Skin epidermis (tissue), 12 donors: Measurements from ENCODE around the gene OVAAL.

Experiments used
- H3K27ac ChIP-seq, 21 experiments: fragments of 200-600 bp; sonication (generic) in 11 of 21; one replicate each; pipeline ENCODE4 v1.5.0; 2020; ENCODE audit warnings: mild to moderate bottlenecking in 3 of 21, inconsistent platforms in 2 of 21, moderate library complexity in 2 of 21
- H3K4me3 ChIP-seq, 7 experiments: fragments of 200-600 bp; sonication (generic) in 2 of 7; one replicate each; pipeline ENCODE4 v1.5.0; 2020; ENCODE audit warnings: inconsistent platforms in 2 of 7, mild to moderate bottlenecking in 2 of 7, moderate library complexity in 1 of 7

OVAAL gene

DNA sequence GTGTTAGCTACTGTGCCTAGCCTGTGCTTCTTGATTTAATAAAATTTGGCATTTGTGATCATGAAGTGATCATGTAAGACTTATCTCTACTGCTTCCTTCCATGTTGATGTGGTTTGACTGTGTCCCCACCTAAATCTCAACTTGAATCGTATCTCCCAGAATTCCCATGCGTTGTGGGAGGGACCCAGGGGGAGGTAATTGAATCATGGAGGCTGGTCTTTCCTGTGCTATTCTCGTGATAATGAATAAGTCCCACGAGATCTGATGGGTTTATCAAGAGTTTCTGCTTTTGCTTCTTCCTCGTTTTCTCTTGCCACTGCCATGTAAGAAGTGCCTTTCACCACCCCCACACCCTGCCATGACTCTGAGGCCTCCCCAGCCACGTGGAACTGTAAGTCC is at the start of gene OVAAL:
OVAAL (plus strand) TSS at position 301 of the 400 bp plus-strand sequence.
- no peak within 1 kb of the TSS for H3K27ac ChIP-seq
- H3K4me3 ChIP-seq, result no peak within 1 kb of the TSS

DNA sequence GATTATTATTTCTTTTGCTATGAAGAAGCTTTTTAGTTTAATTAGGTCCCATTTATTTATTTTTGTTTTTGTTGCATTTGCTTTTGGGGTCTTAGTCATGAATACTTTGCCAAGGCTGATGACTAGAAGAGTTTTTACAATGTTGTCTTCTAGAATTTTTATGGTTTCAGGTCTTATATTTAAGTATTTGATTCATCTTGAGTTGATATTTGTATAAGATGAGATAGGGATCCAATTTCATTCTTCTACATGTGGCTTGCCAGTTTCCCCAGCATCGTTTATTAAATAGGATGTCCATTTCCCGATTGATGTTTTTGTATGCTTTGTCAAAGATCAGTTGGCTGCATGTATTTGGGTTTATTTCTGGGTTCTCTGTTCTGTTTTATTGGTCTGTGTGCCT is 47.9 kb upstream of the OVAAL start:
- no peak overlapping the region for H3K27ac ChIP-seq
- no peak overlapping the region for H3K4me3 ChIP-seq

DNA sequence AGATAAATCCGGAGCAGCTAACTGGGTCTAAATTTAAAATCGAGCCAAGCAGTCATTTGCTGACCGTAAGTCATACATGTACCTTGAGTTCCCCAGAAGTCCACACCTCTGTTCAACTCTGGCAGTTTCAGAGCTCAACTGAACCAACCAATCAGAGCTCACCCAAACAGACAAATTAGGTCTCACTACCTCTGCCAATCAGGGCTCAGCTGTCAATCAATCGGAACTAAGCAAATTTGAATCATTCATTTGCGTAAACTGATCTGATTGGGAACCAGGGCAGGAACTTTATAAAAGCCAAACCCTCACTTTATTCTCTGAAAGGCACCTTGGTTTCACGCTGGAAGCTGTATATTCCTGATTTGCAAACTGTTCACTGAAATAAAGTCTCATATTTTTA is 45.2 kb upstream of the OVAAL start:
- H3K27ac ChIP-seq, result no peak overlapping the region

DNA sequence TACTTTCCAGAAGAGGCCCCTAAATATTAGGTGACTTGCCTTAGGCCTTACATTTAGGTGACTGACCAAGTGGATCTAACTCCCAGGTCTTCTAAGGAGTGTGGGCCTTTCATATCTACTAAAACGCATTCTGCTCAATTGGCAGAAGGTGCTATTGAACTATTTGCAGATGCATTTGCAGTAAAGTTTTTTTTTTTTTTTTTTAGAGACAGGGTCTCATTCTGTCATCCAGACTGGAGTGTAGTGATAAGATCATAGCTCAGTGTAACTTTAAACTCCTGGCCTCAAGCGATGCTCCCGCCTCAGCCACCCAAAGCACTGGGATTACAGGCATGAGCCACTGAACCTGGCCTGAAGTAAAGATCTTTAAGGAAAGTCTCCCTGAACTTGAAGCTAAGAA is 43.4 kb upstream of the OVAAL start:
- no peak overlapping the region for H3K4me3 ChIP-seq
- H3K27ac ChIP-seq, result no peak overlapping the region

More for the DNA sequence above, 45.2 kb upstream of the OVAAL start:
- no peak overlapping the region for H3K4me3 ChIP-seq

DNA sequence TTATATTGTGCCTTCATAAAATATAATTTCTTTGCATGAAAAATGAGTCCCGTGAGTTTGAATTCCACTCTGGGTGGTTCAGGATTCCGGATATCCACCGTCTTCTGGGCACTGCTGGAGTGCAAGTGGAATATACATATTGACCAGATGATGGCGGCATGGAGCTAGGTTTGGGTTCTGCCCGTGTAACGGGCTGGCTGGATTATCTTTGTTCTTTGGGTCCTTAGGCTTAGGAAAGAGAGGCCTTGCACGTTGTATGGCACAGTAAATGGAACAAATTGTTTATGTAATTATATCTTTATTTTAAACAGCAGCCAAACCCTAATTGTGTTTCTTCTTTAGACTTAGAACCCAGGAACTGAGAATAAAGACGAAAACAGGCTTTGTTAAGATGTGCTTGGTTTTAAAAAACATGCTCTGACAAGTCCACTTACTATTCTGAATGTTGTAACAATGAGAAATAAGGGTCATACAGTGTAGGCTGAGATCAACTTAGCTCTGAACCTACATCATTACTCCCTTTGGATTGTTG is 42.8 kb upstream of the OVAAL start:
- peak overlapping the region in 2 of 21 experiments; percentile 3 to 67 for H3K27ac ChIP-seq
- no peak overlapping the region for H3K4me3 ChIP-seq

DNA sequence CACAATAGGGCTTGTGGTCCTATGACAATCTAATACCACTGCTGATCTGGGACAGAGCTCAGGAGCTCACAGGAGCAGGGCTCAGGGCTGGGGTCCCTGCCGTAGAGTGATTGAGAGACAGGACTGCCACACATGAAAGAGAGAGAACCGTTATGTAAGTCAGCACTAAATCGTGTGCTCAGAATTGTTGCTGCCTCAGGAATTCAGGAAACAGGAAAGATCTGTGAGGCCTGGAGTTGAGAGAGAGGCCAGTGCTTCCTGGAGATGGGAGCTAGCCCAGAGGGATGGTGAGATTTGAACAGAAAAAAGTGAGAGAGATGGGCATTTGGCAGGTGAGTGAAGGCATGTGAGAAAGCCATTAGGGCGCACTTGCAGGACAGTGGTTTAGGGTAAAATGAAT is 38.9 kb upstream of the OVAAL start:
- no peak overlapping the region for H3K27ac ChIP-seq
- H3K4me3 ChIP-seq, result no peak overlapping the region

DNA sequence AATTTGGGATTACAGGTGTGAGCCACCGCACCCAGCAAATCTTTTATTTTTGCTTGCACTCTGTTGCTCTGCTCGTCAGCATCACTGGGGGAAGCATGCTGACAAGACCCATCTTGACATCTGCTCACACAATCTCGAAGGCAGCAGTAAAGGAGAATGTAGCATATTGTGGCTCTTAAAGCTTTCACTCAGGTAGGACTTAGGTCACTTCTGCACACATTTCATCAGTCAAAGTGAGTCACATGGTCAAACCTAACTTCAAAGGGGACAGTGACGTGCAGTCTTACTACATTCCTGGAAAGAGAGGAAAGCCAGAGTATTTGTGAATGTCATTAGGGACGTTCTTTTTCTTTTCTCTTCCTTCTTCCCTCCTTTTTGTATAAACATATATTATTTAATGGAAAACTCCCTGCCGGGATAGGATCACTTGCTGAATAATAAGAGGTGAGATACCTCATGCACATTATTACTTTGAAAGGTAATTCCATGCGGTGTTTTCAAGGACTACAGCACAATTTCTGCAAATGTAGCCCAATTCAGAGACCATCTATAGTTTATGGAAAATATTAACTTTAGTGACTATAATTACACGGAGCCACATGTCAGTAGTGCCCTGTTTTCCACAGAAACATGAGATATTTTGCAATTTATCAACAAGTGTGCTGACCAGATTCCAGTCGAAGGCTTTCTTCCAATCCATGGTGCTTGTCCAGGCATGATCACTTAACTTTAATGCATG is 37.1 kb upstream of the OVAAL start:
- Histone ChIP-seq H3K27ac (no peak overlapping the region), H3K4me3 (no peak overlapping the region)

DNA sequence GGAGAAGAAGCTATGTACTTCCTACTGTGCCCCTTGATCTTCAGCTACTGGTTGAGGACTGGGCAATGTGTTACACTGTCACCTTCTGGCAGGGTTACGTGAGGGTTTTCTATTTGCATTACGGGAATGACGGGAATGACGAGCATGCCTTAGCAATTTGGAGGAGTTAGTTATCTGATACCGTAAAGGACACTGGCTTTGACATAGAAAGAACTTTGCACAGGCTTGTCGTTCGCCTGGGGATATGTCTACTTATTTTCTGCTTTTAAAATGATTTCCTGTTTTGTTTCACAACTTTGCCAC is 36.6 kb upstream of the OVAAL start:
- H3K4me3 ChIP-seq, result no peak overlapping the region
- no peak overlapping the region for H3K27ac ChIP-seq

DNA sequence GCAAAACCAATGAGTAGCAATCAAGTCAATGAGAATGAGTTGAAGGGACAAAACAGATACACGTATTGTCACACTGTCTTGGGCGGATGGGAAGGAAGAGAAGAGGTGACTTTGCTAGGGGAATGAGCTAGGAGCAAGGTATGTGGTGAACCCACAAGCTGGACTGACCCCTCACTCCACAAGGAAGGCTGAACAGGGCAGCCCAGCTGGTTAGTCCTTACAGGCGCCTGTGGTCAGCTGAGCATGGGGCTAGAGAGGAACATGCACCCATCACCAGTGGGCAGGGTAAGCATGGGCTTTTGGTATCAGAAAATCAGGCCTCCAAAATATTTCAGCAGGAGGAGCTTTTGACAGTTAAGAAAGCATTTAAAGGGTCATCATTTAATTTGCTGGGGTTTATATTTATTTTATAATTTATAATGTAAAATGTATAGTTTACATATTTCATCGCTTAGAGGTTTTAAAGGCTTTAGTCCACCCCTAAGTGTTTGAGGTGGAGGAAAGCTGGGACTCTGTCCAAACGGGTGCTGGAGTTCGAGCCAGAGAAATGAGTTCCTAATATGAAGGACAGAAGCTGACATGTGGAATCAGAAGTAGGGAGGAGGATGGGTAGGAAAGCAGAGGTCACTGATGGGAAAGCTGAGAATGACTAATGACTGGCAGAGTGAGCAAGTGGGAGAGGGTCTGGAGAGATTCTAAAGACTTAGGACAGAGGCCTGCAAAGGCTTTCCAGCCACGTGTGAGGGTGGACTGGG is 34.4 kb upstream of the OVAAL start:
- H3K4me3 ChIP-seq, result no peak overlapping the region
- no peak overlapping the region for H3K27ac ChIP-seq

DNA sequence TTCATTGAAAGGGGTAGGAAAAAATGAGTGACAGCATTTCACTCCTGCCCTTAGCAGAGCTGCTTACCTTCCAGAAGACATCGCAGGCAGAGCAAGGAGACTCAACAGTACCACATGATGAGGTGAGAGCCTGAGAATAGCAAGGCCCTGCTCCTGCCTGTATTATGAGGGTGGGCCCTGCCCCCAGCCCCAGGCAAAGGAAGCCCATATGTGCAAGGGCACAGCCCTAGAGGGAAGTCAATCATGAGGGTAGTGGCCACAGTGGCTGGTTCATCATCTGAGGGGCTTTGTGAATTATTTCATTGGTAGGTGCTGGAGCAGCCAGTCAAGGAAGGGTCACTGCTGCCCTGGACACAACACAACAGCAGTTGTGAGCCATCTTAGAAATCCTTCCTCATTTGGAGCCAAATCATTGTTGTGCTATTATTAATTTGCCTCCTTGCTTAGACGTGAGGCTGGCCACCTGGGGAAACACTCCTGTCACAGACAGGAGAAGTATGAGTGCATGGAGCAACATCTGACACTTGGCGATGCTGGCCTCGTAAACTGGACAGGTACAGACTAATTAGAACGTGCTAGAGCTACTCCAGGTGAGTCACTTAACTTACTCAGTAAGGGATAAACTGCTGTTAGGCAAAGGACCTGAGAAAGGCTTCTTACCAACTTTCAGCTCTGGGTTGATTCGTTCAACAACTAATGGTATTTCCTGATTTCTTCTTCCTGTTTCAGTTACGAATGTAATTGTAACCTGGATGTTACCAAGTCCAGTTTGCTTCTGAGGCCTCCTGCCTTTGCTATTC is 33.6 kb upstream of the OVAAL start:
- no peak overlapping the region for H3K27ac ChIP-seq

DNA sequence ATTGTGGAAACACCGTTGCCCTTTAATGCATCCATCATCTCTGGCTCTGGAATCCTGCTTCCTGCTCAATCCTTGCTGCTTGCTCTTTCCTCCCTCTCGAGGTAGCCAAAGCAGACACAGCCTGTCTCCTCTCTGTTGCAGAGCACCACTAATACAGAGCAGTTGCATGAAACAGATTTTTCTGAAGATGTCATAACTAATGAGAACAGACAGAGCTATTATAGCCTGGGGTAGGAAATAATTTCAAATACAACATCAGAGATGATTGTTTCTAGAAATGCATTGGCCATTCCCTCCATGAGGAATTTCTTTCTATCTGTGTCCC is 33.1 kb upstream of the OVAAL start:
- Histone ChIP-seq H3K27ac (no peak overlapping the region), H3K4me3 (no peak overlapping the region)

More for the DNA sequence above, 33.6 kb upstream of the OVAAL start:
- no peak overlapping the region for H3K4me3 ChIP-seq

DNA sequence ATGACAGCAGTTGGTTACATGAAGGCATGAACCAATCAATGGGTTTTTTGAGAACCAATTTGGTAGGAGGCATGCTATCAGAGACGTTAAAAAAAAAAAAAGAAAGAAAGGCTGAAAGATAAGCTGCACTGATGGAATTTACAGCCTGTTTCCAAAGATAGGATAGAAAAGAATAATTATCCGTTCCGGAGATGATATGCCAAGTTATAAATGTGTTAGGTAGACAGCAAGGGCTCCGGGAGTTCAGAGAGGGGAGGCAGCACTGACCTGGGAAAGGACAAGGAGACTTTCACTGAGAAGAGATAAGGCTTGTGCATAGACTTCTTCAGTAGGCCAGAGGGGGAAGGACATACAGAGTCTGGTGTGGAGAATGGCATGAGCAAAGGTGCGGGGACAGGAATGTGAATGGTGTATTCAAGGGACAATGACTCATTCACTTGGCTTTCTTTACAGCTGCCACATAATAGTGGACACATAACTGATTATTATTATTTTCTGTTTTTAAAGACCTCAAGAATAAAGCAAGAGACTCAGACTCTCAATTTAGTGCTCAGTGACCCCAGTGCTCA is 31.6 kb upstream of the OVAAL start:
- no peak overlapping the region for H3K27ac ChIP-seq
- no peak overlapping the region for H3K4me3 ChIP-seq

DNA sequence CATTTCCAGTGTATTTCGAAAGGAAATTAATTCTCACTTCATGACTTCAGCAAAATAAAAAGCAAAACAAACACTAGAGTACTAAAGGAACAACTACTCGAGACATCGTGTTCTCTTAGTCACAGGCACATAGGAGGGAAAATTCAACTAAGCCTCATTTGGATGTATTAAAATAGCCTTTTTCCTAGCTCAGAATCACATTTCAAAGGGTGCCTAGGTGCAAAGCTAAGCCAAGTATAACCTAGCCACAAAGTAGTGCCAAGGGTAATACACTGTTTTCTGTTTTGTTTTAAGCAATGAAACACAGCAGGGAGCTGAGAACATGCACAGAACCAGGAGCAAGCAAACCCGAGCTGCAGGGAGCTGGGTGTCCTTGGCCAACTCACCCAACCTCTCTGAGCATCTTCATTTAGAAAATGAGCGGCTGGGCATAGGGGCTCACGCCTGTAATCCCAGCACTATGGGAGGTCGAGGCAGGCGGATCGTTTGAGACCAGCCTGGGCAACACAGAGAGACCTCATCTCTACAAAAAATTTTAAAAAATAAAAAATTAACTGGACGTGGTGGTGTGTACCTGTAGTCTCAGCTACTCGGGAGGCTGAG is 29.8 kb upstream of the OVAAL start:
- Histone ChIP-seq H3K27ac (no peak overlapping the region), H3K4me3 (no peak overlapping the region)

DNA sequence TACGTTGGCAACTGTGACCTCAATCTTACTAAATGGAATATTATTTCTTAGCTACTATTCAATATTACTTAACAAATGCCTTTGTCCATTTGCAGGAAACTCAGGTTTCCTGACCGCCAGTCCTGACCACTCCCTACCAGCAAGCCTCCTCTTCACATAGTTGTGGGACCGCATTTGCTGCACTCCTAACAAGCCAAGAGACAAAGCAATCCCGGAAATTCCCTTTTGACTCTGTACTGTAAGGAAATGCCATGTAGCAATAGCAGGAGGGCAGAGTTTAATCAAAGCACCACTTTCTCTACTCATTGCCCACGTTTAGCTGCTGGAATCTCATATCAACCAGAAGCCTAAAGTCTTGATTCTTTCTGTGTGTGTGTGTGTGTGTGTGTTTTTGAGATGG is 28.3 kb upstream of the OVAAL start:
- H3K4me3 ChIP-seq, result no peak overlapping the region
- H3K27ac ChIP-seq, result peak overlapping the region in 6 of 21 experiments; percentile 17 to 69 (median 36)

DNA sequence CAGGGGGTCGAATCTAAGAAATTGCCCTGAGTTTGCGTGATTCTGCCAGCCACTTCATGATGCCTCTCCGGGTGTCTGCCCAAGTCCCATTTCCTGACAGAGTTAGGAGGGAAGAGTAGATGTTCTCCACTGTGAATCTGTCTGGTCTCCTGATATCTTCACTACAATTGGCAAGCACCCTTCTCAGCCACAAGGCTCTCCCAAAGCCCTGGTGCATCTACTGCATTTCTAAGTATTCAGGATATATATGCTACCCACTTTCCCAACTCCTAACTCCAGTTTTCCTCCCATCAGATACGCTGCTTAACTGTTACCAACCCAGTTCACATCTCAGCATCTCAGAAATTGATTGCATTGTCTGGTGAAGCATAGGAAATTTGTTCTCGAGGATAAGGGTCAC is 25.9 kb upstream of the OVAAL start:
- Histone ChIP-seq H3K4me3 (no peak overlapping the region), H3K27ac (no peak overlapping the region)

DNA sequence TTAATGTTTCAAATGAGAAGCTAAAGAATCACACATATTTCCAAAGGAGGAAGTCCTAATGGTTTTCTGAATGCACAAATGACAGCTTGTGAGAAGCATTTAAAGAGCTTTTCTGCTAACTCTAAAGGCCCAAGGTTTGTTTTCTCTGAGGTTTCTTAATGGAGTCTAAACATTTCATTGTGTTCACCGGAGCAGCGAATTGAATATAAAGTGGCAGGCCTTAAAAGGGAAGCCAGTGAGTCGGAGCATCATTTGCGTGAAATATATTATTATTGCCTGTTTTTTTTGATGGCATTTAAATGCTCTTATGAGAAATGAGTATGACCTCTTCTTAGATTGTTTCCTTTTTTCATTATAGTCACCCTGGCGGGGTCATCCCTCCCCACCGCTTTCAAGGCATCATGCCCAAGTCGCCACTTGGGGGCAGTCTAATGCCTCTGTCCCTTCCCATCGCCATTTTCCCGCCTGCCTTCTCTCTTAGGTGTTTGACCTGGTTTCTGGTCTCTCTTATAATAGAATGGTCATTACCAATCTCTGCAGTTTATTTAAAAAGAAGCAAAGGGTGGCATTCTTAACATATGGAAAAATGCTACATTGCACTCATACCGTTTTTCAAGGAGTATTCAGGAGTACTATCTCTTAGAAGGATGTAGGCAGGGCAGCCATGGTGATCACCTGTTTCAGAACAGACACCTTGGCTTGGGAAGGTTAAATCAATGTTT is 25.3 kb upstream of the OVAAL start:
- Histone ChIP-seq H3K4me3 (no peak overlapping the region), H3K27ac (no peak overlapping the region)

DNA sequence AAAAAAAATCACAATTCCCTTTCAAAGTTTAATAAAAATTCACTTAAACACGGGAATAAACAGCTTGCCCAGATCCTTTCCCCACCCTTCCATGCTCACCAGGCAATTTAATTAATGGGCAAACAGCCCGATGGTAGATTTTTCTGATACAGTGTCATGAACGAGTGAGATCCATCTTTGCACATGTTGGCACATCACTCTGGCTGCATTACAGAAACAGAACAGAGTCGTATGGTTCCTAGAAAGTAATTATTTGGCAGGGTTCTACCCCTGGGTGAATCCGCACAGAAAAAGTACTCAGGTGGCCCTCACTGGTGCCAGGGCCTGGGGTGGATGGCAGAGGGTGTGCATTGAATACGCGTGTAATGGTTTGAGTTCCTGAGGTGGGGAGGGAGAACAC is 24.6 kb upstream of the OVAAL start:
- Histone ChIP-seq H3K27ac (no peak overlapping the region), H3K4me3 (no peak overlapping the region)

DNA sequence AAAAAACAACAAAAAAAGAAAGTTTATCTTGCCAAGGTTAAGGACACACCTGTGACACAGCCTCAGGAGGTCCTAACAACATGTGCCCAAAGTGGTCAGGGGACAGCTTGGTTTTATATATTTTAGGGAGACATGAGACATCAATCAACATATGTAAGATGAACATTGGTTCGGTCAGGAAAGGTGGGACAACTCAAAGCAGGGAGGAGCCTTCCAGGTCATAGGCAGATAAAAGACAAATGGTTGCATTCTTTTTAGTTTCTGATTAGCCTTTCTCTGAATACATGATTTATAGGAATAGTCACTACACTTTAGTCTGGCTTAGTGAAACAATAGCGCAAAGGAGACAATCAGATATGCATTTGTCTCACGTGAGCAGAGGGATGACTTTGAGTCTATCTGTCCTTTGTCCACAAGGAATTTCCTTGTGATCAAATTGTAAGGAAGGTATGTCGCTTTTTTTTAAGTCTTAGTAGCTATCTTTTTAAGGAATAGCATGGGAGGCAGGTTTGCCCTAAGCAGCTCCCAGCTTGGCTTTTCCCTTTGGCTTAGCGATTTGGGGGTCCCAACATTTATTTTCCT is 23.3 kb upstream of the OVAAL start:
- no peak overlapping the region for H3K27ac ChIP-seq

DNA sequence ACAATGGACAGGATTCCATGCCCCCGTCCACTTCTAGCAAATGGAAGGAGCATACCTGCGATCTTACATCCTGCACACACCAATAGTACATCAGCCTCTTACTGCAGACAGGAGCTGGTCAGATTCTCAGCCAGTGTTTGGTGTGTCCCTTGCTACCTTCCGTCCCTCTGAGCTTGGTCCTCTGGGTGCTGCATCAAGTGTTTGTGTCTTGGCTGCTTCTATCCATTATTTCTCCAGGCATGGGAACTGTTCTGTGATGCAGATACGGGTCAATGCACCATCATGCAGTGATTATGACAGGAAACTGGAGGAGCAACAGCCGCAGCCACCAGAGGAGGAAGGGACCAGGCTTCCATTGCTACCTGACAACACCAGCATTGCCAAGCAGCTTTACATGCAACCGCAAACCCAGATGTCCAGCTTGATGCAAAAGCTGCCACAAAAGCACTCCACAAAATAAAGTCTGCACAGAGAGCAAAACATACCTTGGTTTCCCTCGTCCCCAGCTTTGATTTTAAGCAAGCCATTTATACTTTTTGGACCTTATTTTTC is 21.9 kb upstream of the OVAAL start:
- Histone ChIP-seq H3K4me3 (no peak overlapping the region), H3K27ac (no peak overlapping the region)

More for the DNA sequence above, 23.3 kb upstream of the OVAAL start:
- no peak overlapping the region for H3K4me3 ChIP-seq
